Measurements from ENCODE around the gene TSPAN18. TPM values are rescaled to one million over a fixed set of nuclear protein-coding genes. Genes with fewer than 3 reads are reported as not detected.
A peak's percentile ranks its signal among the peaks of the same experiment; 100 is the strongest.

Gene TSPAN18
- total RNA-seq, 1 experiment from 2014 or later = not detected

DNA sequence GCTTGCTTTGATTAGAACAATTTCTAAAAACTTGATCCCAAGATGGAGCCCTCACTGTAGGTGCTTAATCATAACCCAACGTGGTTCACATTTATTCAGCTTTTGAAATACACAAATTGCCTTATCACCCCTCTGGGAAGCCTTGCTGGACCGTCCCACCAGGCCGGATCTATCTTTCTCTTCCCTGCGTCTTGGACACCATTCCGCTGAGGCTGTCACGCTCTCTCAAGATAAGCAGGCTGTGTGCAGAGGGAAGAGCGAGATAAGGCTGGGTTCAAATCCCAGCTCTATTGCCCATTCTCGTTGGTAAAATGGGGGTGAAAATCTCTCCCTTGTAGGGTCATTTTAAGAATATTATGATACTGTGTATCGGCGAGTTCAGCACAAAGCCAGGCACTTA, 244.4 kb downstream of the TSPAN18 start:
- in situ Hi-C loops (cut with HindIII; ENCODE audit: low pct_unique_long_range_greater_than_20kb, low sequenced_read_pairs) = no loop called here
- no peak for DNase-seq (ENCODE audit: low read depth, low spot score)

DNA sequence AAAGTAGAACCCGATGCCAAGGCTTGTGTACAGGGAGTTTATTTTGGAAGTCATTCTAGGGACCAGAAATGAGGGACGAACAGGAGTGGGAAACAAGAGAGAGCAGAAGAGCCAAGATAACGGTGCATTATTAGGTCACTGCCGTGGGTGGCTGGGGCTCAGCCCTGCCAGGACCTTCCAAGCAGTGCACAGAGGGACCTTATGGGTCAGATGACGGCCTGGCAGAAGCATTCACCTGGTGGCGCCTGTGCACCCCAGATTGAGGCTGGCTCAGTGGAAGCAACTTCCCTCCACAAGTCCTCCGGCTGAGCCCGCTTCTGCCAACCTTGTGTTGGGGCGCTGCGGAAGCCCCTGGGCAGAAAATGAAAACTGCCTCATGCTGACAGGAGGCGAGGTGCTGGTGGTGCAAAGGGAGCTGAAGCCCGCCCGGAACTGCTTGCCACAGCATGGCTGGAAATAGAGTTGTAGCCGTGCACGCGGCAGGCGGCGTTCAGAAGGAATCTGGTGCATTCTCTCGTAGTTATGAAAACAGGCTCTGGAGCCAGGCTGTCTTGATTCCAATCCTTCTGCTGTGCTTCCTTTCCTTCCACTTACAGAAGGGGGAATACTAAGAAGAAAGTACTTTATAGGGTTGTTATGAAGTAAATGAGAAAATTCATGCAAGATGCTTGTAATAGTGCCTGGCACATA, 246.1 kb downstream of the TSPAN18 start:
- DNase-seq (ENCODE audit: low read depth, low spot score) = no peak
- in situ Hi-C loops (cut with HindIII; ENCODE audit: low pct_unique_long_range_greater_than_20kb, low sequenced_read_pairs) = no loop called here

DNA sequence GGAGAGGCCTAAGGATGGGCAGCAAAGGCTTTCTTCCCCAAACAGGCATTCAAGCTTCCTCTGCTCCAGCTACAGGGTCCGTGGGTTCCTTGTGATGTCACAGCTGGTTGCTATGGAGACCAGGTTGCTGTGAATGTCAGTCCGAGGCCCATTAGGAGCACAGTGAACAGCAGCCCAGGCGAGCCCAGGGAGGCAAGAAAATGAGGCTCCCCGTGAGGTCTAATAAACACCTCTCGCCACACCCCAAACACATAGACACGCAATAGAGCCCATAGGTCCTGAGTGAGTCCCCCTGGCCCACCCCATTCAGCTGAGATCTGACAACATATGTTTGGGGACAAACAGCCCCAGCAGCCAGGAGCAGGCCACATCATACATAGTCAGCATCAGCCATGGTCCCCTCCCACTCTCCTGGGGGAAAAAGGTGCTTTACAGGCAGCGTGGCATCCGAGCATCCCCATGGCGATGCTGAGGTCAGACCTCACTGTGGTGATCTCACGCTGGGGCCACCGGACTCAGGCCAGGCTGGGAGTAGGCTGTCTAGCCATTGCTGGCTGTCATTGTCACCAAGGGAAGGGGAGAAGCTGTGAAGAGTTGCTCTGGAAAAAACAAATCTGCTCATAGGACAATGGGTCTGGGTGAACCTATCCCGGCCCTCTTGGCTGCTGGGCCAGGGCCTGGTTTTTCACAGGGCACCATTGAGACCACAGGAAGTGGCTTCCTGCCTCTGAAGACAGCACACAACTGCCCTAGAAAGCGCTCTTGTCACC, 247.1 kb downstream of the TSPAN18 start:
- in situ Hi-C loops (cut with HindIII; ENCODE audit: low pct_unique_long_range_greater_than_20kb, low sequenced_read_pairs) = no loop called here
- no peak for DNase-seq (ENCODE audit: low read depth, low spot score)

DNA sequence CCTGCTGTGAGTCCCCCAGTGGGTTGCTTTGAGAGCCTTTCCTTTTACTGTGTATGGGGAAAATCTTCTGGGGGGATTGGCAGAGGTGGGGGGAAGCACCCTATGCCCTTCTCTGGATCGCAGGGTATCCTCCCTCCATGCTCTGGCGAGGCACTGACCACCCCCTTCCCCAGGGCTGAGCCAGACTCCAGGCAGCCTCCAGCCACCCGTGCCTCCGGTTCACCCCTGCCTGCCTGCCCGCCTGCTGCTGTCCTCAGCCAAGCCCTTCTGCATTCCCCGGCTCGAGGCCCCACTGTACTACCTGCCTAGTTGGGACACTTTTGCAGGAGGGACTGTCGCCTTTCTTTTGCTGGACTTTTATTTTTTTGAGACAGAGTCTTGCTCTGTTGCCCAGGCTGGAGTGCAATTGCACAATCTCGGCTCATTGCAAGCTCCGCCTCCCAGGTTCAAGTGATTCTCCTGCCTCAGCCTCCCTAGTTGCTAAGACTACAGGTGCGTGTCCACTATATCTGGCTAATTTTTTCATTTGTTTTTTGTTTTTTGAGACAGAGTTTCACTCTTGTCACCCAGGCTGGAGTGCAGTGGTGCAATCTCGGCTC, 247.7 kb downstream of the TSPAN18 start:
- DNase-seq (ENCODE audit: low read depth, low spot score) = no peak
- in situ Hi-C loops (cut with HindIII; ENCODE audit: low pct_unique_long_range_greater_than_20kb, low sequenced_read_pairs) = no loop called here

DNA sequence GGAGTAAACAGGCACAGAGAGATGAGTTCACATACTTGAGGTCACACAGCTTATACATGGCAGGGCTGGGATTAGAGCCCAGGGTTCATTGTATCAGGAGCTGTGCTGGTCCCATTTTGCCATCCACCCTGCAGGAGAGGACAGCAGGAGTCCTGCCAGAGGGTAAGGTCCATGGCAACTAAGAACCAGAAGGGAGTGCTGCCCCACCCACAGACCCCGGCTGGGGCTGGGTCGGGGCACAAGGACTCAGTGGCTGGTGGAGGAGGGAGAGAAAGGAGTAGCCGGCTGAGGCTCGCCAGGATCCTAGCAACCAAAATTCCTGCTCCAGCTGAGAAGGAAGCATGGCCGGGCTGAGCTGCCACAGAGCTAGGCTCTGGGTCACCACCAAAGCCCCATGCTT, 249.8 kb downstream of the TSPAN18 start:
- in situ Hi-C loops (cut with HindIII; ENCODE audit: low pct_unique_long_range_greater_than_20kb, low sequenced_read_pairs) = no loop called here
- DNase-seq (ENCODE audit: low read depth, low spot score) = no peak

DNA sequence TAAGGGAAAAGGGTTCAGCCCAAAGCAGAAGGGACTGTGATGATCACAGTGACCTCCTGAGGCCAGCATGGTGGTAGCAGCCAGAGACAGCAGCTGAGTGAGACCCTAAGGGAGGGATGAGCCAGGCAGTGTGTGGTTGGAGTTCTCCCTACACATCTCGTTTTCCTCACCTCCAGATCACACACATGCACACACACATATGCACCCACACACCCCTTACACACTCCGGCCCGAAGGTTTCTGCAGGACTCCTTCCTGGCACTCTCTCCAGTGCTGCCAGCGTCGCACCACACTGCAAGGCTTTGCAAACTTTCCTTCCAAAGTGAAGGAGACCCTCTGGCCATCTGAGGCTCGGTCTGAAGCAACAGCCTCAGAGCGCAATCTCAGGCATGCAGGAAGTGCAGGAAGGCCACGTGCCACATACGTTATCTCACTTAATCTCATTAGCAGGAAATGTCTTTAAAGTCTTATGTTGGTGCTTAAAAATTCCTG, 250.8 kb downstream of the TSPAN18 start:
- in situ Hi-C loops (cut with HindIII; ENCODE audit: low pct_unique_long_range_greater_than_20kb, low sequenced_read_pairs) = no loop called here

DNA sequence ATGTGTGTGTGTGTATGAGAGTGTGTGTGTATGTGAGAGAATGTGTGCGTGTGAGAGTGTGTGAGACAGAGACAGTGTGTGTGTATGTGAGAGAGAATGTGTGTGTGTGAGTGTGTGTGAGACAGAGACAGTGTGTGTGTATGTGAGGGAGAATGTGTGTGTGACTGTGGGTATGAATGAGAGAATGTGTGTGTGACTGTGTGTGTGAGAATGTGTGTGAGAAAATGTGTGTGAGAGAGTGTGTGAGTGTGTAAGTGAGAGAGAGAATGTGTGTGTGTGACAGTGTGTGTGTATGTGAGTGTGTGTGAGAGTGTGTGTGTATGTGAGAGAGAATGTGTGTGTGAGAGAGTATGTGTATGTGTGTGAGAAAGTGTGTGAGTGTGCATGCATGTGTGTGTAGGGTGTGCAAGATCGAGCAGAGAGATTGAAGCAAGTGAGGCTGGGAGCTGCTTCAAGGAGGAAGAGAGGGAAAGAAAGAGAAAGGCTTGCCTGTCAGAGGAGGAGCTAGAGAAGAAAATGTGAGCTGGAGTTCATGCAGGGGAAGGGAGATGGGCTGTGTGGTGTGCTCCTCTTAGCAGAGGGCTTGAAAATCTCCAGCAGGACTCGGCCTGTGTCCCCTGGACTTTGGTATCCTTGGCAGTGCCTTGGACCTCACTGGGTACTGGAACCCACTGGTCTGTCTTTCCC, 251.7 kb downstream of the TSPAN18 start:
- in situ Hi-C loops (cut with HindIII; ENCODE audit: low pct_unique_long_range_greater_than_20kb, low sequenced_read_pairs) = no loop called here
- no peak for DNase-seq (ENCODE audit: low read depth, low spot score)

More for the DNA sequence above, 250.8 kb downstream of the TSPAN18 start:
- DNase-seq (ENCODE audit: low read depth, low spot score) = peak; percentile 34

DNA sequence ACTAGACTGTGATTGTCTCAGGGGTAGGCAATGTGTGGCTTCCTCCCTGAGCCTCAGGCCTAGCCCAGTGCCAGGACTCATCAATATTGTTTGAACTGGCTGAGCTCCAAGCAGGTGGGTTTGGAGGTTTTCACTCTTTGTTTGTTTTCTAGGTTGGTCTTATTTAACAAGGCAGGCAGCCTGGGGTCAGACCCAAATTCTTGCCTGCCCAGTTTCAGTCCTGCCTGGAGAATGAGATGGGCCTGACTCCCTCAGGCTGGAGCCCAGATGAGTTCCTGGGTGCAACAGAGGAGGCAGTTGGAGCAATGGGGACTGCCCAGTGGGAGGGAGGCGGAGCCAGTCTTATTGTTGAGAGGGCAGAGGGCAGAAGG, 252.2 kb downstream of the TSPAN18 start:
- in situ Hi-C loops (cut with HindIII; ENCODE audit: low pct_unique_long_range_greater_than_20kb, low sequenced_read_pairs) = no loop called here
- no peak for DNase-seq (ENCODE audit: low read depth, low spot score)

DNA sequence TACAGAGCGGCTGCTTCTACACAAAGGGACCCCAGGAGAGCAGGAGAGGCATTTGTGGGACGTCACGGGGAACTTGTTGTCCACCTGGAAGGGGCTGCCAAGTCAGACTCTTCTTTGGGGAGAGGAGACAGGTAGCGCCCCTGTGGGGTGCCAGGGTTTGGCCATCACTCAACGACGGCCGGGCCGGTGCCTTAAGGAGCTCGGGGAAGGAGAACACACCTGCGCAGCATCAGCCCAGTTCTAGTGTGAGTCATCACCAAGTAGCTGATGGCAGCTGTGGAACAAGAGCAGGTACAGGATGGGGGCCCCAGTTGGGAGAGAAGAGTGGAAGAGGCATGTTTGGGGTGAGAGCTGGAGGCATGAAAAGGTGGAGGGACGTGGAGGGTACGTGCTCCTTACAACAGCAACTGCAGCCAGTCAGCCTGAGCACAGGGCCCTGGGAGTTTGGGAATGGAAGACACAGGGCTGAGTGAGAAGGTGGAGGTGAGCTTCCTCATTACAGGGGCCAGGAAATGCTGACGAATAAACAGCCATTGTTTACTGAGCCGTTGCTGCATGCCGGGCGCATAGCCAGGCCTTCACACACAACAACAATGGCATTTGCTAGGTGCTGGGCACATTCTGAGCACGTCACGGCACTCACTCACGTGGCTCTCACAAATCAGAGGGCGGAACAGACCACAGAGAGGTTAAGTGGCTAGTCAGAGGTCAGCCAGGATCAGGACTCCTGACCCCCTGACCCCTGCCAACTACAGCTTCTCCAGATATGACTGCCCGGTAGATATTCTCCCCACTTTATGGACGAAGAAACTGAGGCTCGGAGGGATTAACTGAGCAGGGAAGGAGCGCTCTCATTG, 253.0 kb downstream of the TSPAN18 start:
- in situ Hi-C loops (cut with HindIII; ENCODE audit: low pct_unique_long_range_greater_than_20kb, low sequenced_read_pairs) = no loop called here
- peak; percentile 34 for DNase-seq (ENCODE audit: low read depth, low spot score)

DNA sequence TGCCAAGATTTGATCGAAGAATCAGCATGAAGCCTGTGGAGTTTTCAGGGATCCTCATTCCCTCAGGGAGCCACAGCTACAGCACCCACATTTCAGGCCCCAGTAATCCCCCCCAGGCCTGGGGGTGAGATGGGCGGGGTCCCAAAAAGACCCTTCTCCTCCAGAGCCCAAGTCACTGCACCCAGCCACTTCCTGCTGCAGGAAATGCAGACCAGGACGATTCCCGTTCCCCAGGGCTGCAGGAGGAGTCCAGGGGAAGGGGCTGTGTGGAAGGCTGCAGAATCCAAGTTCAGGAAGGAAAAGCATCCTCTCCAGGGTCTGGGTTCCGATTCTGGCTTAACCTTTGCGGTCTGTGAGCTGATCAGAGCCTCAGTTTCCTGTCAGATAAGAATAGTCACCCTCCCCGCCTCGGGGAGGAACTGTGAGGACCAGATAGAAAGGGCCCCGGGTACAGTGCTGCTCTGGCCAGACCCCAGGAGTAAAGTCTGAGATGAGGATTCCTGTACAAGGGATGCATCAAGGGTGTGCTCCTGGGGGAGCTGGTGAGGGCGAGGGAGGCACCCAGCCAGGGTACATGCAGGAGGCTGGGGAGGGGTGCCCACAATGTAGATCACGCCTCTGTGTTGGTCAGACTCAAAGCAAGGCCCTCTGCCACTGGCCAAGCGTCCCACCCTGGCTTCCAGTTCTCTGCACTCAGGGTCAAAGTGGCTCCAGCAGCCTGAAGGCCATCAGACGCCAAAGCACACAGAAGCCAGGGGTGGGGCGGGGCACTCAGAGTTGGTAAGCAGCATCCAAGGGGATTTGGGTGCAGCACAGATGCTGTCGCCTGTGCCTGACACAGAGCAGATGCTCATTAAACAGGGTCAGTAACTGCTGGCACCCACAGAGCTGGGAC, 254.0 kb downstream of the TSPAN18 start:
- no peak for DNase-seq (ENCODE audit: low read depth, low spot score)
- in situ Hi-C loops (cut with HindIII; ENCODE audit: low pct_unique_long_range_greater_than_20kb, low sequenced_read_pairs) = no loop called here

Other genes with a start within 250 kb of the TSPAN18 start
- 9.1 and 9.7 TPM in 2 replicates for gene CD82, start 161.3 kb upstream of the TSPAN18 start, total RNA-seq (2014; rRNA removed; shearing (Covaris generic))
- gene TP53I11, start 223.9 kb downstream of the TSPAN18 start, total RNA-seq (2014; rRNA removed; shearing (Covaris generic)) = 3.2 and 4.0 TPM in 2 replicates

Measured in SK-MEL-5 (cell line).